Stimulated activated CD8-positive, alpha-beta memory T cell treated with anti-CD3 and anti-CD28 coated beads, Interleukin-15, amount 100 ng/mL, for 1 hour (primary cell): ENCODE data around the gene PIGL.
"Not testable (repeated sequence)": the region's sequence is repeated elsewhere in the genome, so short reads cannot be mapped to it uniquely, and the experiment has no call there.

Experiments used
- DNase-seq: peaks from one replicate; pipeline ENCODE4 v3.0.0-alpha.2; 2020; ENCODE audit warnings: low read depth

Gene PIGL

DNA sequence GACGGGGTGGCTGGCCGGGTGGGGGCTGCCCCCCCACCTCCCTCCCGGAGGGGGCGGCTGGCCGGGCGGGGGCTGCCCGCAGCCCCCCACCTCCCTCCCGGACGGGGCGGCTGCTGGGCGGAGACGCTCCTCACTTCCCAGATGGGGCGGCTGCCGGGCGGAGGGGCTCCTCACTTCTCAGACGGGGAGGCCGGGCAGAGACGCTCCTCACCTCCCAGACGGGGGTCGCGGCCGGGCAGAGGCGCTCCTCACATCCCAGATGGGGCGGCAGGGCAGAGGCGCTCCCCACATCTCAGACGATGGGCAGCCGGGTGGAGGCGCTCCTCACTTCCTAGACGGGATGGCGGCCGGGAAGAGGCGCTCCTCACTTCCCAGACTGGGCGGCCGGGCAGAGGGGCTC lies 95.1 kb downstream of the PIGL start:
- DNase-seq = not testable (repeated sequence)

DNA sequence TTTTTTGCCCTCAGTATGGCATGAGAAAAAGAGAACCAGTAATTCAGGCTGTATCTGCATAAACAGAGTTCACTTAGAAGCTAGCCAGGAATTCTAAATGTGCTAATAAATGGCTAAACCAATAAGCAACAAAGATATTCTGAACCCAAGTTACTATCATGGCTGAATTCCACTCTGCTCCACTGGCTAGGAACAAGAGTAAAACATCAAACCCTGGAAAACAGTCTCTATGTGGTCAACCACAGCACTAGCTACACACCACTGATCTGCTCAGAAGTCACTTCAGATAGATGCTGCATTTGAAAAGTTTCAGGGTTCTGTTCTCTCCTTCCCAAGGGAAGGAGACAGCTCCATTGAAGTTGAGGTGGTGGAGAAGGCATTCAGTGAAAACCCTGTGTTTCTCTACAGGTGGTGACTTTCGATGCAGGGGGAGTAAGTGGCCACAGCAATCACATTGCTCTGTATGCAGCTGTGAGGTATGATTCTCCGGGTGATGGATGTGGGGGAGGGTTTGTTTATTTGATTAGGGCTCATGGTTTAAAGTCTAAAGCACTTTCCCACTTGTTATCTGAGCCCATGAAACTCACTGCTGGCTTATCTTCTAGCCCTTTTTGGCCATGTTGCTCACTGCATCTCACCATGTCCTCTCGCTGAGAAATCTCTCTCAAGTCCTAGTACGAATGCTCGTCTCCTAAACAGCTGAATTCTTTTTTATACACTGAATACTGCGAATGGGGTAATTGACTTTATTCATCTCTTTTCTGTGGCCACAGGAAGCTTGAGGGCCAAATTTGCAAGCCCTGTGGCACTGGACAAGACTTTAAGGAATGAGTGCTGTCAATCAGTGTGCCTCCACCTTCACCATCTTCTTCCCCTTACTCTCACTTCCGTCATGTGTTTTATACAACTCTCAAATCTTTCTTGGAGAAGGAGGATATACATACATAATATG lies 96.4 kb downstream of the PIGL start:
- DNase-seq = no peak

DNA sequence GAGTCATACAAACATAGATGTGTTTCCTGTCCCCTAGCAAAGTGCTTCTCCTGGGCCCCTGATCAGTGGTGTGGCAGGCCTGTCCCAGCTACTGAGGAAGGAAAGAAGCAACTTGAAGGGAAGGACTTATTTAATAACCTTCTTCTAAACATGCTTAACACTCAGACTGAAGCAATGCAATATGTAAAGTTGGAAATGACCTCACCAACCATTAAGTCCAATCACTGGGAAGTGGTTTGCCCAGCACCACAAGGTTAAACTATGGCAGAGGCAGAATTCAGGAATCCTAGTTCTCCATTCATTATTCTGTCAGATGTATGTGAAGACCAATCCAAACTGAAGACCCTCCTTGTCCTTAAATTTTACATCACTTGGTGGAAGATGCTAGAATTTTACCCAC lies 97.2 kb downstream of the PIGL start:
- DNase-seq = no peak

DNA sequence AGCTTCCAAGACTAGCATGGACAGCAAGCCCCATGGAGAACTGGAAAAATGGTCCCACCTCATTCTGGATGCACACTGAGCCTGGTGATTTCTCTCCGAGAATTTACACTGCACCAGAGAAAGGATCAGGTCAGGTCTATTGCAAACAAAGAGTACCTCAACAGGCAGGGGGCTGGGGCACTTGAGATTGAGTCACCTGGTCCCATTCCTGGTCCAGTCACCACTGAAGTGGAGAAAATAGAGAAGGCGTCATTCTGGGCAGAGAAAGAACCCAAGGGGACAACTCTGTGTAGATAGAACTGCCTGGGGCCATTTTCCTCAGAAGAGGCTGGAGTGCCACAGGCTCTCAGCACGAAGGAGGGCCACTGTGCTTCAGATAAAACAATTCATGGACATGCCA lies 97.8 kb downstream of the PIGL start:
- DNase-seq = no peak

DNA sequence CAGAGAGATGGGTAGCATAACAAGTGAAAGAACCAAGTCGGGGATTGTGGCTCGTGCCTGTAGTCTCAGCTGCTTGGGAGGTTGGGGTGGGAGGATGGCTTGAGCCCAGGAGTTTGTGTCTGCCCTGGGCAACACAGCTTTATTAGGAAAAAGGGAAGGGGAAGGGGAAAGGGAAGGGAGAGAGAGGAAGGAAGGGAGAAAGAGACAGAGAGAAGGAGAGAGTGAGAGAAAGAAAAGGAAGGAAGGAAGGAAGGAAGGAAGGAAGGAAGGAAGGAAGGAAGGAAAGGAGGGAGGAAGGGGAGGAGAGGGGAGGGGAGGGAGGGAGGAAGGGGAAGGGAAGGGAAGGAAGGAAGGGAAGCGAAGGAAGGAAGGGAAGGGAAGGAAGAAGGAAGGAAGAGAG lies 103.0 kb downstream of the PIGL start:
- DNase-seq = no peak

DNA sequence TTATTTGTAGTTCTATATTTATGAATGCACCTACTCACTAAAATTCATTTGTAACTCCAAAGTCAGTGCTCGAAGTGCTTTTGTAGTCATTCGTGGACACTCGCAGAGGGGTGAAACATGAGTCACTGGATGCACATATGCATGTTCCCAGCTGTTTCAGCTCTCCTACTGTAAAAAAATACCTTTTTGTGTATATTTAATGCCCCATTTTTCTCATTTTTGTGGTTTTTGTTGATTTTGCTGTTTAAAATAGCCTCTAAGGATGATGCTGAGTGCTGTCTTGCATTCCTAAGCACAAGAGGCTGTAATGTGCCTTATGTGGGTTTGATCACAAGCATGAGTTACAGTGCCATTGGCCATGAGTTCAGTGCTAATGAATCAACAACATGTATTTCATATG lies 105.6 kb downstream of the PIGL start:
- no peak for DNase-seq

DNA sequence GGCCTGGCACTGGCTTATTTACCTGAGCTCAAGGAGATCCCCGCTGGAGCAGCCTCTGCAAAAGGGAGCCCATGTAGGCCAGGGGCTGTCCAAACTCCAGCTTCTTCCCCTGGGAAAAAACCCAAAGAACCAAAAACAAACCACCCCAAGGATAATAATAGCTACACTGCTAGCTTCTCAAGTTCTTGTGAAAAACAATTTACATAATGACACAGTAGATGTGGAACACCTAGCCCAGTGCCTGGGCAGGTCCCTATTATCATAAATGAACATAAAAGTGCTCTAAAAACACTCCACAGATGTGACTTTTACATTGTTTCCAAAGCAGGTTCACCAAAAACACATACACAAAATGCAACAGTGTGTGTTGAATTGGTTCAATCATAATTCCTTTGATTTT lies 109.0 kb downstream of the PIGL start:
- no peak for DNase-seq

DNA sequence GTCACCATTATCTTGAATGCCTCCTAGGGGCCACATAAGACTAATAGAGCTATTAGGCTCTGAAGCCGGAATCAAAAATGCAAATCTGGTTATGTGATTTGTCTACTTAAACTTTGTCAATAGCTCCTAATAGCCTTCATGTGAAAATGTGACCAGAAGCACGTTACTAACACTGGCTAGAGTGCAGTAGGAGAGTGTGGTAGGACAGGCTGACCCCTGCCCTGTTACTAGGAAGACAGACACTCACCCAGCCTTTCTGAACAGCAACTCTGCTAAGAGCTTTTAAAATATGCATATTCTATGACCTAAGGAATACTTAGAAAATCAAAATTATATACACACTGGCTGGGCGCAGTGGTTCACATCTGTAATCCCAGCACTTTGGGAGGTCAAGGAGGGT lies 110.0 kb downstream of the PIGL start:
- no peak for DNase-seq

DNA sequence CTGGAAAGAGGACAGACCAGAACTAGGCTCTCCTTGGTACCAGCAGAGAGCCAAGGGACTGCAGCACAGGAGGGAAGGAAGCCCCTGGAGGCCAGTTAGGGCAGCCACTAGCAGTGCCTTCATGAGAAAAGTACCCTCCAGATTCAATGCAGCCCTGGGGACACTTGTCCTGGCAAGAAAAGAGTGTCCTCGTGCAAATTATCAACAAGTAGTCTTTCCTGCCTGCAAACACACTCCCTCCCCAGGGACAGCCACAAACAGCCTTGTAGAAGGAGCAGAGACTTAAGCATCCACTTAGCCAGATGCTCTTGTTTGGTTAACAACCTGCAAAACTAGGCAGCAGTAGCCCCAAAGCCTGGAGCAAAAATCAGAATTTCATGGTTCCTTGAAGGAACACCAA lies 112.0 kb downstream of the PIGL start:
- DNase-seq = no peak

DNA sequence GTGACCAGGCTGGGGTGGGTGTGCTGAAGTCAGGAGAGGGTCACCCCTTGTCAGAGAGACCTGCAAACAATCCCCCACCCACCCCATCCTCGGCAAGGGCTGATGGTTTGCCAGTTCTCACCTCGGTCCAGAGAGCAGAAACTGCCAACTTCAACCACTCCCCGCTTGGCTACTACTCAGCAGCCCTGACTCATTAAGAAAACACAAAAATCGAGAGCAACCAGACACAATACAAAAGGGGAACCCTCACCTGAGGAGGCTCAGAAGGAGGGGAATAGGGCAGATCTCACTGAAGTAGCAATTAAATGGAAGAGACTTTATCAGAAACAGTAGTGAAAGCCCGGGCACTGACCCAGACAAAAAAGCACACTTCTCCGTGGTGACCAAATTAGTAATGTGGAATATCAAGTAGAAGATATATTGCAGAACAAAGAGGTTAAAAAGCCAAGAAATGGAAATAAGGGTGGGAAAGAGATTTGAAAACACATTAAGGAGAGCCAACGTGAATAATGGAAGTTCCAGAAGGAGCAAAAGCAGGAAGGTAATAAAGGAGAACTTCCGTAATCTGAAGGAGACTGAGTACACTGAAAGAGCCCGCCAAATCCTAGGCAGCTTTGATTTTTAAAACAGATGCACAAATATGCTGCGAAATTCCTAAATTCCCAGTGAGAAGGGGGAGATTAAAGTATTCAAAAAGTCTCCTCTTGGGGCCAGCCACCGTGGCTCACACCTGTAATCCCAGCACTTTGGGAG lies 112.7 kb downstream of the PIGL start:
- DNase-seq = no peak

DNA sequence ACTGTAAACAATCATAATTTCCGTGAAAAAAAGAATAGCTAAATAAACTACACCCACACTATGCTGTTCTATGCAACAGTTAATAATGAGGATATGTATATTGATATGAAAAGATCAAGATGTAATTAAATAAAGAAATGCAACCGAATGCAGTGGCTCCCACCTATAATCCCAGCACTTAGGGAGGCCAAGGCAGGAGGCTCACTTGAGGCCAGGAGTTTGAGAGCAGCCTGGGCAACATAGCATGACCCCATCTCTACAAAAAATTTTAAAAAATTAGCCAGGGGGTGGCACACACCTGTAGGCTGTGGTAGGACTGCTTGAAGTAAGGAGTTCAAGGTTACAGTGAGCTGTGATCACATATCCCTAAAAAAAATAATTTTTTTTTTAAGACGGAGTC lies 121.4 kb downstream of the PIGL start:
- DNase-seq = no peak

DNA sequence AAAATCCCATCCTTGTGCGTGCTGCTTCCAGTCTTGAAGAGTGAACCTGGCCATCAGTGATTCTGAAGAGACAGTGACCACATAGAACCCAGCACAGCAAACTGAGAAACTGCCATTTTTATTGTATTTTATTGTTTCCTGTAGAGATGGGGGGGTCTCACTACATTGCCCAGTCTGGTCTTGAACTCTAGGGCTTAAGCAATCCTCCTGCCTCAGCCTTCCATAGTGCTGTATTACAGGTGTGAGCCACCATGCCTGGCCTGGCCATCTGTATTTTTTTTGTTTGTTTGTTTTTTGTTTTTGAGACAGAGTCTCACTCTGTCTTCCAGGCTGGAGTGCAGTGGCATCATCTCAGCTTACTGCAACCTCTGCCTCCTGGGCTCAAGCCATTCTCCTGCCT lies 122.4 kb downstream of the PIGL start:
- DNase-seq = no peak

DNA sequence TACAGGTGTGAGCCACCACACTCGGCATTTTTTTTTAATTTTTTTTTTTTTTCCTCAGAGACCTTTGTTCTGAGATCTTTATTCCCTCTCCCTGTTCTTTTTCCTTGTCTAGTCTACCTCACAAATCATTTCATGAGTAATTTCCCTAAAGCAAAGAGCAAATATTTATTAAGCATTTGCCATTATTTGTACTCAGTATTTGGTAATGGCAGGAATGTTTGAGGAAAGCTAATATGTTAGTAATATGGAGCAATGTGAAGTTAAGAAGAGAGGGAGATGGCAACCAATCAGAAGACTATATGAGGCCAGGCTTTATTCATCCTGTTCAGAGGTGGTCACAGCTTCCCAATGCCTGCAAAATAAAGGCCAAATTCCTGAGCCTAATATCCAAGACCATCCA lies 122.9 kb downstream of the PIGL start:
- DNase-seq = no peak

DNA sequence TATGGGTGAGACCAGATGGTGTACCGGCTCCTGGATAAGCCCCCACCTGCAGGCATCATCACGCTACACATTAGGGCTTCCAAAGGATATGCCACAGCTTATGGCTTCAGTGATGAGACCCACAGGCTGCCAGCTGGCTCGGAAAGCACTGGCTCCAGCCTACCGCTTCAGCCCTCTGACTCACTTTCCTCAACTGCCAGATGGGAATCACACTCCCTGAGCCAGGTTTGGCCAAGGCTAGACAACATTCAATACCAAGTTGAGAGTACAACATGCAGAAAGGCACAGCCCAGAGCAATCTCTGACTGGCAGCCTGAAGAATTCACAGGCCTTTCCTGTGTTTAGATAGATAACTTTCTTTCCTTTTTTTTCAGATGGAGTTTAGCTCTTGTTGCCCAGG lies 126.0 kb downstream of the PIGL start:
- DNase-seq = no peak

DNA sequence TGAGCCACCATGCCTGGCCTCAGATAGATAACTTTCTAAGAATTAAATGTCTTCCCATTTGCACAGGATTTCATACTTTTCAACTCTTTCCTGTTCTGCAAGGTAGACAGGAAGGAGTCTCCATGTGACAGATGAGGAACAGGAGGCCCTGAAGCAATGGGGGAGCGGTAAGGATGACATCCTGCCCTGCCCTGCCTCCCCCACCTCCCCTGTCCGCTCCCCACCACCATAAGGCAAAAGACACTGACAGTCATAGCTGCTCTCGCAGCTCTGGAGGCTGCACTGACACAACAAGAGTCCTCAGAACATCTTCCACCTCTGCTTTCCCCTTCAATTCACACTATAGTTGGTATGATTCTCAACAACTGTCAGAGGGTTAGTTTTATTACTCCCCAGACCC lies 126.6 kb downstream of the PIGL start:
- no peak for DNase-seq

DNA sequence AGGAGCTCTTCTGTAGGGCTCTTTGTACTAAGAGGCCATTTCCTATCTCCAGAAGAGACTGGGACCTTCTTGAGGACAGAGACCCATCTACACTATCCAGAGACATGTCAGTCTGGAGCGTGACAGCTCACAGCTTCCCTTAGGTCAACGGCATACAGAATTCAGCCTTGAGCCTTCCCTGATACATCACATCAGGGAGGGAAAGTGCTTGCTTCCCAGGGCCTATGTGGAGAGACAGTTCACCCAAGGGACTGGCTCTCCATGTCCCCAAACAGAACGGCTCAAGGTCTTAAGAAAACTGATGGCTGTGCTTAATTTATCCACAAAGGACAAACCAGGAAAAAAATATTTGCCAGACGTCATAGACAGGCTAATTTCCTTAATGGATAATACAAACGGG lies 128.6 kb downstream of the PIGL start:
- no peak for DNase-seq

DNA sequence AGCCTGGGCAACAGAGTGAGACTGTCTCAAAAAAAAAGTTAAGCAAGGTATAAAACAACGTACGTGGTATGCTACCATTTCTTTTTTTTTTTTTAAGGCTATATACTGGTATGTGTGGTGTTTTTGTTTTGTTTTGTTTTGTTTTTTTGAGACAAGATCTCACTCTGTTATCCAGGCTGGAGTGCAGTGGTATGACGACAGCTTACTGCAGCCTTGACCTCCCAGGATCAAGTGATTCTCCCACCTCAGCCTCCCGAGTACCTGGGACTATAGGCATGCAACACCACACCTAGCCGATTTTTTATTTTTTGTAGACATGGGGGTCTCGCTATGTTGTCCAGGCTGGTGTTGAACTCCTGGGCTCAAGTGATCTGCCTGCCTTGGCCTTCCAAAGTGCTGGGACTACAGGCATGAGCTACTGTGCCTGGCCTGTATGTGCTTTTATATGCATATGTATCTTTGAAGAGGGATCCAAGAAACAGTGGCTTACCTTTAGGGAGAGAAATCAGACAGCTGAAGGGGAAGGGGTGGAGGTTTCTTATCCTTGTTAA lies 129.8 kb downstream of the PIGL start:
- no peak for DNase-seq

DNA sequence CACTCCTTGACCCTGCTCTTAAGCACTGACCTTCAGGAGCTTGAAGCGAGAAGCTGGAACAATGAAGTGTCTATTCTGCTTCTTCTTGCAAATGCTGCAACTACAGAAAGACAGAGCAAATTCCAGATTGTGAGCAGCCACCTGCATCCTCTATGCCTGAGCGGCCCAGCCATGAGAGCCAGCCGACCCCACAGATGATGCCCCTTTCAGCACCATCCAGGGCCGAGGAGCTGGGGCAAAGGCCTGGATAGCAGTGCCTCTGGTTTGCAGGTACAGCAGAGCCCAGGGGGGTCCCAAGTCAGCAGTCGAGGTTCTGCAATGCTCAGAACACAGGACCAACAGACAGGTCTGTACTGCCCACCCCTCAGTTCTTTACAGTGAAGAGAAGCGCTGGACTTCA lies 131.6 kb downstream of the PIGL start:
- no peak for DNase-seq

DNA sequence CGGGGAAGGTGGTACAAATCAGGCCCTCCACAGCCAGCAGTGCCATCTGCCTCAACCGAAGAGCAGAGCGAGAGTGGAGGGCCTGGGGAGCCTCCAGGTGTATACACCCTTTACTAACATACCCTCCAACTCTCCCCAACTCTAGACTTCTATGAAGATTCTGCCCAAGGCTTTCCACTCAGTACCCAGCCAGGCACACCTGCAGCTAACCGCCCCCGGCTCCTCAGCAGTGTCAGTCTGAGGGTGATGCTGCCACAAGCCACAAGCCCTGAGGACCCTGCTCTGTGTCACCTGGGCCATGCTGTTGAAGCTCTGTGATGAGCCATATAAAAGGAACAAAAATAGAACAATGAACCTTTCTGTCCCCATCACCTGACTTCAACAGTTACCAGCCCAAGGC lies 132.4 kb downstream of the PIGL start:
- DNase-seq = no peak

DNA sequence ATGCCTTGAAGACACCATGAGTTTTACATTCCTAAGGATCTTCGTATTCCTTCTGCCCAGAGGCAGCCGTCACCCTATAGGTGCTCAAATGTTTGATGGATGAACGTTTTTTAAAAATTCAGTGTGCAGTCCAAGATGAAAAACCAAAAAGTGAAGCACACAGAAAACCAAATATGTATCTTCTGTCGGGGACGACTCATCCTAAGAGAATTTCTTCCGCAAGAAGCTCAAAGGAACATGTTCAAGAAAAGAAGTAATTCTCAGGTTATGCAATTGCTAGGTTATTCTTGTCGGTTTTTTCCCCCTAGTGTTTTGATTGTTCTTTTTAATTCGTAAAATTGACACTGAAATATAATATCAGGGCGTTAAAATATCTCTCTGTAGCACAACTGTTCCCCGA lies 134.8 kb downstream of the PIGL start:
- DNase-seq = no peak

DNA sequence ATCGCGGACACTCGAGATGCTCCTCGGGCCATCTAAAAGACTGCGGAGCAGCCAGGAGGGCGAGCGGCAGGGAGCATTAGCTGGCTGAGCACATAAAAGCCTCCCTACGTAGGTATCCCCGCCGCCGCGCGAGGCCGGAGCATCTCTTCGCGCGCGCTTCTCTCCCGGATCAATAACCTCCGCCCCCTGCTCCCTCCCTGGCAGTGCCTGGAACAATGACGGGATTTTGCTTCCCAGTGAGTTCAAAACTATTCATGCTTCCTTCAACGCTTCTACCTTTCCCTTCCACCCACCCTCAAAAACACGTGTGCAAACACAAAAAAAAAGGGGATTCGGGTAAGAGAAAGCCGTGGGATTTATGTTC lies 135.3 kb downstream of the PIGL start:
- DNase-seq = no peak

DNA sequence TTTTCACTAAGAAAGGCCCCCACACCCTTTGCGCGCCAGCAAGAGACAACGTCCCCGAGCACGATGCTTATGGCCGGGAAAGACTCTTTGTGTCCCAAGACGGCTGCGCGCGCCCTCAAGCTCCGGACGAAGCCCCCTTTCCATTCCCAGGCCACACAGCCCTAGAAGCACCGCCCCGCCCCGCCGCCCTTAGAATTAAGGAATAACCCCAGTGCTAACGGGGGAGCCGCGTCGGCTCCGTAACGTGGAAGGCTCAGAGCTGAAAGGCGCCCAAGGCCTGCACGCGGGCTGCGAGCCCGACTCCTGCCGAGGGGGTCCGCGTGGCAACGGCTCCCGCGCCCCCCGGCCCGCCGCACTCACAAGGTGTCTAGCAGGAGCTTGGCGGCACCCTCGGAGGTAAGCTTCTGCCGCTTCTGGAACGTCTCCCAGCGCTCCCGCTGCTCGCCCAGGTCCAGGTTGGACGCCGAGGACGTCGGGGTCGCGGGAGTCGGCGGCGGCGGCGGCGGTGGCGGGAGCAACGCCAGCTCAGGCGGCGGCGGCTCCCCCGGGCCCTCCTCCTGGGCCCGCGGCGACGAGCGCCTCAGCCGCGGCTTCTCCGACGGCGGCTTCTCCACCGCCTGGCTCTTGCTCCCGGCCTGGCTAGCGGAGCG lies 135.8 kb downstream of the PIGL start:
- no peak for DNase-seq
